CD4-positive, alpha-beta T cell treated with Interleukin-17A for 1 hour (primary cell): Measurements from ENCODE around the gene NXF3.
"Not testable (repeated sequence)": the region's sequence is repeated elsewhere in the genome, so short reads cannot be mapped to it uniquely, and the experiment has no call there.

ENCODE experiments used
- DNase-seq: peaks from one replicate; pipeline ENCODE4 v3.0.0-alpha.2; 2020

The NXF3 gene, protein sequence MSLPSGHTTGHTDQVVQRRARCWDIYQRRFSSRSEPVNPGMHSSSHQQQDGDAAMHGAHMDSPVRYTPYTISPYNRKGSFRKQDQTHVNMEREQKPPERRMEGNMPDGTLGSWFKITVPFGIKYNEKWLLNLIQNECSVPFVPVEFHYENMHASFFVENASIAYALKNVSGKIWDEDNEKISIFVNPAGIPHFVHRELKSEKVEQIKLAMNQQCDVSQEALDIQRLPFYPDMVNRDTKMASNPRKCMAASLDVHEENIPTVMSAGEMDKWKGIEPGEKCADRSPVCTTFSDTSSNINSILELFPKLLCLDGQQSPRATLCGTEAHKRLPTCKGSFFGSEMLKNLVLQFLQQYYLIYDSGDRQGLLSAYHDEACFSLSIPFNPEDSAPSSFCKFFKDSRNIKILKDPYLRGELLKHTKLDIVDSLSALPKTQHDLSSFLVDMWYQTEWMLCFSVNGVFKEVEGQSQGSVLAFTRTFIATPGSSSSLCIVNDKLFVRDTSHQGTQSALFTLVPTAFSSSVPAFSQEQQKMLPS

DNA sequence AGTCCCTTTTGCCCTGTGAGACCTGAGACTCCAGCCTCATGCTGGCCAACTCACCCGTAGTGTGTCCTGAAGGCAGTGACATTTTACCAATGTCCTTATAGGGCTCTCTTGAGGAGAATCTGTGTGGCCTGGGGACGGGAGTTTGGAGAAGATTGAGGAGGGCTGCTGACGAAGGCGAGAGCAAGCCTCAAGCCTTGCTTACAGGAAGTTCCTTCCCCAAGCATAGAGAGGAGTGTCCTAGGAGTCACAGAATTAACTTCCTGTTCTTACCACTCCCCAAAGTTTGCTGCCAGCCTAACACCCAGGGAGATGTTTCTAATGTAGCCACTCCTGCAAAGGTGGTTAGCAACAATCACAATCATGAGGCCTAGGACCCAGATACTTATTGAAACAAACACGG lies at the start of gene NXF3:
Gene NXF3, minus strand, starts transcription at position 202 of the 400 bp plus-strand sequence. Its CDS starts 120 bp downstream, at position 82.
- no peak for DNase-seq

DNA sequence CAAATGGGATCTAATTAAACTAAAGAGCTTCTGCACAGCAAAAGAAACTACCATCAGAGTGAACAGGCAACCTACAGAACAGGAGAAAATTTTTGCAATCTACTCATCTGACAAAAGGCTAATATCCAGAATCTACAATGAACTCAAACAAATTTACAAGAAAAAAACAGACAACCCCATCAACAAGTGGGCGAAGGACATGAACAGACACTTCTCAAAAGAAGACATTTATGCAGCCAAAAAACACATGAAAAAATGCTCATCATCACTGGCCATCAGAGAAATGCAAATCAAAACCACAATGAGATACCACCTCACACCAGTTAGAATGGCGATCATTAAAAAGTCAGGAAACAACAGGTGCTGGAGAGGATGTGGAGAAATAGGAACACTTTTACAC lies 43.6 kb upstream of the NXF3 start:
- DNase-seq = not testable (repeated sequence)

DNA sequence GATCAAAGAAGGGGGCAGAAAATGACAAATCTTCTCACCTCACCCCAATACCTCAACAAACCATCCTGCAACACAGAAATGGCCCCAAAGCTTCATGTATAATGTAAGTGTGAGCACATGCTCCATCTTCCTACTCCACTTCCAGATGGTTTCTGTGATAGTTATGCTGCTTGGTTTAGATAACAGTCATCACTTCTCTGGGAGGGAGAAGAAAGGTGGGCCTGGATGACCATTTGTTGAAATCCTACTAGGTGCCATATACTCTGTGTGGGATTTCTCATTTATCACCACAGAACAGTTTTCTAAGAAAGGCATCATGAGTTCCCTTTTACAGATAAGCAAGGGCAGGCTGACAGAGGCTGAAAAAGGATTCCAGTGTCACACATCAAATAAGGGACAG lies 31.3 kb upstream of the NXF3 start:
- no peak for DNase-seq

DNA sequence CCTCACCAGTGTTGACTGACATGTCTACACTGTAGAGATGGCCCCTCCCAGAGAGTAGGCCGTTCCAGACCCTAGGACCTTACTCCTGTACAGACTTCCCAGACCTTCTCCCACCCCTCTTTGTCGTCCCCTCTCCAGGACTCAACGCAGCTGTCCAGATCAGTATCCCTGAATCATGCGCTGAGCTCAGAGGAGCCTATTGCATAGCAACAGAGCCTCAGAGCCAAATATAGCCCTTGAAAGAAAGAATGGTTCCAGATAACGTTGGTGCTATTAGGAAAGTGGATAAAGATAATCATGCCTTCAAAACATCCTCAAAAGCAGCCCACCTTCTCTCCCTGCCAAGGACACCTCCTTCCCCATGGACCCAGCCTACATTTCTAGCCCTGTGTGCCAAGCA lies 27.8 kb upstream of the NXF3 start:
- DNase-seq = no peak

DNA sequence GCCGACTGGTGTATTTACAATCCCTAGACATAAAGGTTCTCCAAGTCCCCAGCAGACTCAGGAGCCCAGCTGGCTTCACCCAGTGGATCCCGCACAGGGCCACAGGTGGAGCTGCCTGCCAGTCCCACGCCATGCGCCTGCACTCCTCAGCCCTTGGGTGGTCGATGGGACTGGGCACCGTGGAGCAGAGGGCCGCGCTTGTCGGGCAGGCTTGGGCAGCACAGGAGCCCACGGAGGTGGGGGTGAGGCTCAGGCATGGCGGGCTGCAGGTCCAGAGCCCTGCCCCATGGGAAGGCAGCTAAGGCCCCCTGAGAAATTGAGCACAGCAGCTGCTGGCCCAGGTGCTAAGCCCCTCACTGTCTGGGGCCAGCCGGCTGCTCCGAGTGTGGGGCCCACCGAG lies 24.0 kb upstream of the NXF3 start:
- not testable (repeated sequence) for DNase-seq

DNA sequence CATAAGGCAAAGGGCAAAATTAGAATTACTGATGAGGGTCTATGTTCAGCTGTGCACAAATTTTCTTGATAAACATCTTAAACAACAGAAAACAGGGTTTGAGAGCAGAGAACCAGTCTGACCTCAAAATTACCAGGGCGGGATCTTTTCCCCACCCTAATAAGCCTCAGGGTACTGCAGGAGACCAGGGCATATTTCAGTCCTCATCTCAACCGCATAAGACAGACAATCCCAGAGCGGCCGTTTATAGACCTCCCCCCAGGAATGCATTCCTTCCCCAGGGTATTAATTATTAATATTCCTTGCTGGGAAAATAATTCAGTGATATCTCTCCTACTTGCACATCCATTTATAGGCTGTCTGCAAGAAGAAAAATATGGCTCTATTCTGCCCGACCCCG lies 16.6 kb upstream of the NXF3 start:
- not testable (repeated sequence) for DNase-seq

DNA sequence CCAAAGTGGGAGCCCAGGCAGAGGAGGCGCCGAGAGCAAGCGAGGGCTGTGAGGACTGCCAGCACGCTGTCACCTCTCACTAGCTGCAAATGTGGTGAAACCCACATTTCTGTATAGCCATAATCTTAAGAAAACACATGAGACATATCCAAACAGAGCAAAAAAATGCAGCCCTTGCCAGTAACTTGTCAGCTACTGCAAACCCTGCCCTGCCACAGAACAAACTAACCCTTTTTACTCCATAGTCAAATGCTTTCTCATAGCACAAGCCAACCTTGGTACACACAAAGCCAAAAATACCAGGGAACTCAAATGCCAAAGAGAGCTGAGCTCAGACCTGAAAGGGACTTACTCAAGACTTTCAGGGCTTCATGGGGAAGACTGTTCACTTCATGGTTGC lies 14.9 kb upstream of the NXF3 start:
- DNase-seq = no peak

DNA sequence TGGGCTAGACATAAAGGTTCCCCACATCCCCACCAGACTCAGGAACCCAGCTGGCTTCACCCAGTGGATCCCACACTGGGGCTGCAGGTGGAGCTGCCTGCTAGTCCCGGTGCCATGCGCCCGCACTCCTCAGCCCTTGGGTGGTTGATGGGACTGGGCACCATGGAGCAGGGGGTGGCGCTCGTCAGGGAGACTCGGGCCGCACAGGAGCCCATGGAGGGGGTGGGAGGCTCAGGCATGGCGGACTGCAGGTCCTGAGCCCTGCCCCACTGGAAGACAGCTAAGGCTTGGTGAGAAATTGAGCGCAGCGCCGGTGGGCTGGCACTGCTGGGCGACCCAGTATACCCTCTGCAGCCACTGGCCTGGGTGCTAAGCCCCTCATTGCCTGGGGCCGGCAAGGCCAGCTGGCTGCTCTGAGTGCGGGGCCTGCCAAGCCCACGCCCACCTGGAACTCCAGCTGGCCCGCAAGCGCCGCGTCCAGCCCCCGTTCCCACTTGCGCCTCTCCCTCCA lies 14.3 kb upstream of the NXF3 start:
- DNase-seq = not testable (repeated sequence)

DNA sequence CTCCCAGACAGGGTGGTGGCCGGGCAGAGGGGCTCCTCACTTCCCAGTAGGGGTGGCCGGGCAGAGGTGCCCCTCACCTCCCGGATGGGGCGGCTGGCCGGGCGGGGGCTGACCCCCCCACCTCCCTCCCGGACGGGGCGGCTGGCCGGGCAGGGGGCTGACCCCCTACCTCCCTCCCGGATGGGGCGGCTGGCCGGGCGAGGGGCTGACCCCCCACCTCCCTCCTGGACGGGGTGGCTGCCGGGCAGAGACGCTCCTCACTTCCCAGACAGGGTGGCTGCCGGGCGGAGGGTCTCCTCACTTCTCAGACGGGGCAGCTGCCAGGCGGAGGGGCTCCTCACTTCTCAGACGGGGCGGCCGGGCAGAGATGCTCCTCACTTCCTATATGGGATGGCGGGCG lies 11.4 kb upstream of the NXF3 start:
- not testable (repeated sequence) for DNase-seq

DNA sequence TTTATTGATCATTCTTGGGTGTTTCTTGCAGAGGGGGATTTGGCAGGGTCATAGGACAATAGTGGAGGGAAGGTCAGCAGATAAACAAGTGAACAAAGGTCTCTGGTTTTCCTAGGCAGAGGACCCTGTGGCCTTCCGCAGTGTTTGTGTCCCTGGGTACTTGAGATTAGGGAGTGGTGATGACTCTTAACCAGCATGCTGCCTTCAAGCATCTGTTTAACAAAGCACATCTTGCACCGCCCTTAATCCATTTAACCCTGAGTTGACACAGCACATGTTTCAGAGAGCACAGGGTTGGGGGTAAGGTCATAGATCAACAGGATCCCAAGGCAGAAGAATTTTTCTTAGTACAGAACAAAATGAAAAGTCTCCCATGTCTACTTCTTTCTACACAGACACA lies 10.9 kb upstream of the NXF3 start:
- not testable (repeated sequence) for DNase-seq

DNA sequence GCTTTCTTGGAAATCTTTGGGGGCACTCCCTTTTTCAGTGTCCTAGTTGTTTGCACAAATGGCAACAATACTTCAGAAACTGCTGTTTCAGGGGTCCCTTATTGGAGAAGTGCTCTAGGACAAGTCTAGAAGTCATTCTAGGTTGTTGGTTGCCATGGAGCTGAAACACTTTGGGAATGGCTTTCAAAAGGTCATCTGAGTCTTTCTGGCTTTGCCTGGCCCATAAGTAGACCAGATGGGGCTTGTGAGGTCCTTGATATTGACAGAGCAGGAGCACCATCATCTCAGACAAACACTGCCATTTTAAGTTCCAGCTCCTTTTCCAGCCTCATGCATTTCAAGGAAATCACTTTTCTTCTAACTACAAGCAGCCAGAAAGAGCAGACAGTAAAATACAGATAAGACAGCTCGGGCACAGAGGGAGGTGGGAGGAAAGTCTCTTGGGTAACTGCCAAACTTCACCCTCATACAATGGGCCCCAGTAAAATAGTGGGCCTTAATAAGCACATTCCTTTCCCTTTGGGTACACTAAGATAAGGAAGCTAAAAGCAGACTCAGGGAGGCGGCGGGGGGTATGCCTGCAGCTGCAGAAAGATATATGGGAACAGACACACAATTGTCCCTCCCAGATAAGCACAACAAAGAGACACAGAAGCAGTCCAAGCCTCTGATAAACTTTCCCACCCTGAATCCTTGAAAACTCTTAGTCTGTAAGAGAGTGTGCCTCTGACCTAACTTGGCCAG lies 8.5 kb upstream of the NXF3 start:
- DNase-seq = no peak

DNA sequence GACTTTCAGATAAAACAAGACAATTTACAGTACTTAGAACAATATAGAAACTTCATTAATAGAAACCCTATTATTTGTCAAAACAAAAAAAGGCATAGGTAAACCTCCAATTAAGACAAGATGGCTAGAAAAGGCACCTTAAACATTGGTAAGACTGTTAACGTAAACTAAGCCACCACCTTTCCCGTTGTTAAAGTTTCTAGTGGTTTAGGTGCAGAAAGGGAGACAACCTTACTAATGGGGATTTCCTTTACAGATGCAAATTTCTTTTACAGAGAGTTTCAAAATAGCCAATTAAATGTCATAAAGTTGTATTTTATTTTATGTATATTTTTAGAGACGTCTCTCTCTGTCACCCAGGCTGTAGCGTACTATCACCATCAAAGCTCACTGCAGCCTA lies 7.5 kb upstream of the NXF3 start:
- no peak for DNase-seq

DNA sequence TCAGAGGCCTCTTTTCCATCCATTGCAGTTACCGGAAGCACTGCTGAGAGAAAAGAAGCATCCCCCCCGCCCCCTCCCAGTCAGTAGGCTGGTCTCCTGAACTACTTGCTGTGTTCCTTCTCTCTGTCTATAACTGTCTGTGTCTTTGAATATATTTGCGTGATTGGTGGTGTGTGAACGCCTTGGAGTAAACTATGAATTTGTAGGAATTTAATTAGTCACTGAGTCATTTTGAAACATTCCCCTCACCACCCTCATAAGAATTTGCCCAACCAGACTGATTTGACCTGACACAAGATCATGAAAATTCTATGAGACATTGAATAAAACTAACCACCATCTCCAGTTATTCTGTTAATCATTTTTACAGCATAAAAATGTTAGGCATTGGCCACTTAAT lies 6.7 kb upstream of the NXF3 start:
- no peak for DNase-seq

DNA sequence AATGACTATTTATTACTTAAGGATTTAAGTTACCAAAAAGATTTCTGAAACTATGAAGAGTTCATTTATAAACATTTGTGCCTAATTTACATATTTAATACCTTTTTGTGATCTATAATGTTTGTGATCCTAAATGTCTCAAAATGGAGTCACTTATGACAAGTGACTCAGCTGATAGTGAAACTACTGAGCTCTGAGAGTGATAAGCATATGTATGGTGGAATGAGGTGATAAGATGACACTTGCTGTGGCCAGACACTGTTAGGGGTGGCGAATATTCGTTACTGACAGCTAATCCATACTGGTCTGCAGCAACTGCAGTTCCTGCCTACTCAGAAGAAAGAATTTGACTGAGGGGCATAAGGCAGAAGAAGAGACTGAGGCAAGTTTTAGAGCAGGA lies 5.5 kb upstream of the NXF3 start:
- no peak for DNase-seq

DNA sequence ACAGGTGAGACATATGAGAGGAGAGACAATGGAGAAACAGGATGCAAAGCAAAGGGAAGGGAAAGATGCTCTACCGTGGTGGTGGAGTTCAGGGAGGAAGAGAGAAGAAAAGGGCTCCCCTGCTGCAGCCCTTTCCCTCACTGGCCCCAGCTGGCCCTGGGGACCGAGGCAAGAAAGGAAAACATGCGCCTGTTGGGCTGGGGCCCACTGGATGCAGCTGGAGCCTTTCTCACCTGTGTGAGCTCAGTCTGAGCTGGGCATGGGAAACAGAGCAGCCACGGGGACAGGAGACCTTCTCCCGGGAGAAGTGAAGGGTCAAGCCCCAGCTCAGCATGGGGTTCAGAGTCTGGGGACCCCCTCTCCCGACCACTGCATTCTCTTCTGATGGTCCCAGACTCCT lies 11.9 kb downstream of the NXF3 start:
- no peak for DNase-seq

DNA sequence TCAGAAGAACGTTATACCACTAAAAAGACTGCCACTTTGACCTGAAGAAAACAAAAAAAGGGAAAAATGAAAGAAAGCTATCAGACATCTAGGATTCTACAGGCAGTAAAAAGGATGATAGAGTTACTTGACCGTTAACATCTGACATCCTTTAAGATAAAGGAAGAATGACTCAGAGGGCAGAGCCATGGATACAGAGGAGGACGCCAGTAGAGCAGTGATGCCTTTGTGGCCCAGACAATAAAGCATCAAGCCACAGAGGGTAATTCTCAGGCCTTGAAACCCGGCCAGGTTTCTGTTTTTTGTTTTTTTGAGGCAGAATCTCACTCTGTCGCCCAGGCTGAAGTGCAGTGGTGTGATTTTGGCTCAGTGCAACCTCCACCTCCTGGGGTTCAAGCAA lies 19.5 kb downstream of the NXF3 start:
- no peak for DNase-seq

DNA sequence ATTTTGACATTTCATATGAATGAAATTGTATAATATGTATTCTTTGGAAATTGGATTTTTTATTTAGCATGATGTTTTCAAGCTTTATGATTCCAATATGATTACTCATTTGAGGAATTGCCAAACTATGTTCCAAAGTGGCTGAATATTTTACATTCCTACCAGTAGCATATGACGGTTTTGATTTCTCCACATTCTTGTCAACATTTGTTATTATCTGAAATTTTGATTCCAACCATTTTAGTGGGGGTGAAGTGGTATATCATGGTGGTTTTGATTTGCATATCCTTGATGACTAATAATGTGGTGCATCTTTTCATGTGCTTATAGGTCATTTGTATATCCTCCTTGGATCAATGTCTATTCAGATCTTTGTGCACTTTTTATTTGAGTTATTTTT lies 26.3 kb downstream of the NXF3 start:
- DNase-seq = no peak

DNA sequence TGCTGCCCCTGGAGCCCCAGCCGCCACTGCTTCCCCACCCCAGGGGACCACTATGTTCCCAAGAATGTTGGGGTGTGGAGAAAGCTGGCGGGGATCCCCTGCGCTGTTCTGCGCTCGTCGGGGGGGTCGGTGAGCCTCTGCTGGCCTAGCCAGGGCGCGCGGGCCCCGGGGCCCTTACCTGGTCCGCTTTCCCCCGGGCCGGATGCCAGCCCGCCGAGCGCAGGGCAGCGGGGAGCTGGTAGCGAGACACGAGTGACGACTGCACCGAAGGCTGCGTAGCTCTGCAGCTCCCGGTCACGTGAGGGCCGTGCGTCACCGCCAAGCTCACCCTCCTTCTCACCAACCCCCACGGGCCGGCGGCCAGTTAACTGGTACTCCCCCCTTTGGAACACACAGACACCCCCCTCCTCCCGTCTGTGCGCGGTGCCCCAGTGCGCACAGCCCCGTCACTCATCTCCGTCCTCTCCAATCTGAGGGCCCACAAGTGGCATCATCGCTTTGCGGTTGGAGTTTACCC lies 29.0 kb downstream of the NXF3 start, which contains the start of gene BEX1:
Gene BEX1, minus strand, starts transcription at position 254 of the 517 bp plus-strand sequence. CDS start 897 bp downstream, outside the sequence.
- no peak for DNase-seq

DNA sequence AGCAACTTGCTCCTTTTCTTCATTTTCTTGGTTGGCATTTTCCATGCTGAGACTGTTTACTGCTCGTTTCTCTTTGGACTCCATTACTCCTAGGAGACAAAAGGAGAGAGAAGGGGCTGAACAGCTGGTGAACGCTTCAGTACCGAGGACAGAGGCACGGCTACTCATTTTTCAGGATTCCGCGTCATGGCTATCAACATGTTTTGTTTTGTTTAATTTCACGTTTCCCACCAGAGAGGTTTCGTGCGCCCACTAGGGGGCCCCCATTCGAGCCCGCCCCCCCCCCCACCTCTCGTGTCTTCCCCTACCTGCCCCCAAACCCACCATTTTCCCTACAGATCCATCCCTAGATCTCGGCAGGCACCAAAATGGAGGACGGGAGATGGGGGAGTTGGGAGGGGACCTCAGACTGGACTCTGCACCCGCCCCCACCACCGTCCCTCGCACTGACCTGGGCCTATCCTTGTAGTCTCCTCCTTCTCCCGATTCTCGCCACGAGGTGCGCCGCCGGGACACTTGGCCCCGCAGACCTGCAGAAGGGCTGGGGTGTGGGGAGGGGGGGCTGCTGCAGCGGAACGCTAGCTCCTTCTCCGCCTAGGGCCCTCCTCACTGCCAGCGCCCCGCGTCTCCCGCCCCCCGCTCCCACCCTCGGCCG lies 29.6 kb downstream of the NXF3 start:
- no peak for DNase-seq

DNA sequence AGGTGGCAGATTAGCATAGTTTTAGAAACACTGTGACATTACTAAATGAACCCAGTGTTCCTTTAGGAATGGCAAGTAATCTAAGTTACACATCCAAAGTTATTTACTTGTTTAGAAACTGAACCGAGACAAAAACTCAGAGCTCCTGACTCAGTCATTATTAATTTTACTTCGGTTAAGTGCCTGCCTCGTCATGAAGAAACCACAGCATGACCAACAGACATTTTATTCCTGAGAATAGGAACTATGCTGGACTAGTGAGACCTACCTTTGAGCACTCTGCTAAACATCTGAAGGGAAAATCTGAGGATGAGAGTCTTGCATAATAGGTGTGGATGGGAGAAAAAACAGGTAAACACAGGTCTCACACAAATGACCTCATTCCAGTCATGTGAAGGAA lies 31.5 kb downstream of the NXF3 start:
- no peak for DNase-seq

DNA sequence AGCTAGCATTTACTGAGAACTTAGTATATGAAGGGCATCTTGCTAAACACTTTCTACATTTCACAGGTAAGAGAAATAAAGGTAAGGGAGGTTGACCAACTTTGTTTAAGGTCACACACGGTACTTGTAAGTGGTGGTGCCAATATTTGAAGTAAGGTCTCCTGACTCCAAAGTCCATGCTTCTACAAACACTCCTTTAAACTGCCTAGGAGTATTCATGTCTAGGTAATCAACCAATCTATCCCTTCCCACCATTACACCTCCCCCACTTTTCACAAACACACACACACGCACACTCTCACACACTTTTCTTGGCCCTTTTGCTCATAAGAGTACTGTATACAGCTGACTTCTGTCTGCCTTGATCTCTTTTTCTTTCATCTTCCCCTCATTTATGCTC lies 36.0 kb downstream of the NXF3 start:
- DNase-seq = no peak

DNA sequence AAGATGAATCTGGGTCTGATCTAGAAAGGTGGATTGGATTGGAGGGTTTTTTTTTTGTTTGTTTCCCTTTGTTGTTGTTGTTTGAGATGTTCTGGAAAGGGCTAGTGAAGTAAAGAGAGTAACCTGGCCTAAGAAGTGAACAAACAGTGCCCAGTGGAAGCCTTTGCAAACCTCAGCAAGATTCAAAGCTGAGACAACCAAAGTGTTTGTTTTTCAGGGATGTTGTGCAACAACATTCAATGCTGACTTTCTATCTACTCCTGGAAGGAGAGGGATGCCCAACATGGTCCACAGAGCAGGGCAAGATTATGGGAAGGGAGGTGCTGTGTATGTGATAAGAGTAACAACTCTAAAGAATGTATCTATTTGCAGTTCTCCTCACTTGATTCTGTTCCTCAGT lies 40.3 kb downstream of the NXF3 start:
- DNase-seq = no peak

DNA sequence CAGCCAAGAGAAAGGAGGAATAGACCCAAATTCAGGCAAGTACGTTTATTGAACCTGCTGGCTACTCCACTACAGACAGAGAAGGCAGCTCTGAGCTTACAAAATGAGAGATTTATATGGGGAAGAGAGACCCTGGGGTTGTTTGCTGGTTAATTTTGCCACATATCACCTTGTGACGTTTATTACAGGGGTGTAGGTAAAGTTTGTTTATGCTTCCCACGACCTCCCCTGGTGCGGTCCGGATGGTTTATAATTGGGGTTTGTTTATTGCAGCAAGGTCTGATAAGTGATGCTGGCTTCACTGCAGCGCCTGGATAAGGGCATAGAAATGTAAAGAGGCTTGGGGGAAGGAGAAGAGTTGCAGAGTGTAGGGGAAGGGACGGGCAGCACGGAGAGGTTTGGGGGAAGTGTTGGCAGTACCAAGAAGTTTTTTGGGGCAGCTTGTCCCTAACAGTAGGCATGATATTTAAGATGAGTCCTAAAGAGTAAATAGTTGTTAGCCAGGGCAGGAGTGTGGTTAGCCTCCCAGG lies 41.6 kb downstream of the NXF3 start:
- DNase-seq = no peak
